Glomerular visceral epithelial cell (primary cell): ENCODE results near the gene S100A16.
"Not testable (repeated sequence)": the region's sequence is repeated elsewhere in the genome, so short reads cannot be mapped to it uniquely, and the experiment has no call there.

Experiments used
- DNase-seq: peaks from one replicate; pipeline ENCODE4 v3.0.0-alpha.2; 2016; ENCODE audit errors: extremely low spot score

Gene S100A16

DNA sequence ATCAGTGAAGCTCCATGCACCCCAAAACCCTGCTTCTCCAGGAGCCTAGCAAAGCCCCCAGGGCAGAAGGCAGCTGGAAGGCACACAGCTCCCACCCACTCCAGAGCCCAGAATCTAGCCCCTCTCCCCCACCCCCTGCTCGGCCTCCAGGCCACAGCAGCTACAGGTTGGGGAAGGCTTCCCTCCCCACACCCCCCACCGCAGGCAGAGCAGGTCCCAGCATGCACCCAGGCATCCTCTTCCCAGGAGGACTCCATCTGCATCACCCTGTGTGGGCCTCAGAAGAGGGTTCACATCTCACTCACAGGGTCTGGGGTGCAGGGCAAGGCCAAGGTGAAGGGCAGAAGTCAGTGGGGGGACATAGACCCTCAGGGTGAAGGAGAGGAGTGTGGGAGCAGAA, 2.5 kb upstream of the S100A16 start:
- no peak for DNase-seq

DNA sequence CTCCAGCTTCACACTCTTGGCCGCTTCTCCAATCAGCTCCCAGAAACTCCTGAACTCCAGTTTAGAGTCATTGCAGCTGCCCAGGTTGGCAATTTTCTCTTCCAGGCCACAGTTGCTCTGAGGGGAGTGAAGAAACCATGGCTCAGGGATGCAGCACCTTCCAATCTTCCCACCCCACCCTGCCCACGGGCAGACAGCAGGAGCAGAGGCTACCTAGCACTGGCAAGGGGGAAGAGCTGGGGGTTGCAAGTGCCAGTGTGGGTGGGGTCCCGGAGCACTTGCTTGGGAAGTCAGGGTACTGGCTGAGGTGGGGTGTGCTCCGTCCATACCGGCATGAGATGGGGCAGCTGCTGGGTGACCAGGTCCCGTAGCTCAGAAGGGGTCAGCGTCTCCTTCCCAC, 2.0 kb upstream of the S100A16 start:
- no peak for DNase-seq

DNA sequence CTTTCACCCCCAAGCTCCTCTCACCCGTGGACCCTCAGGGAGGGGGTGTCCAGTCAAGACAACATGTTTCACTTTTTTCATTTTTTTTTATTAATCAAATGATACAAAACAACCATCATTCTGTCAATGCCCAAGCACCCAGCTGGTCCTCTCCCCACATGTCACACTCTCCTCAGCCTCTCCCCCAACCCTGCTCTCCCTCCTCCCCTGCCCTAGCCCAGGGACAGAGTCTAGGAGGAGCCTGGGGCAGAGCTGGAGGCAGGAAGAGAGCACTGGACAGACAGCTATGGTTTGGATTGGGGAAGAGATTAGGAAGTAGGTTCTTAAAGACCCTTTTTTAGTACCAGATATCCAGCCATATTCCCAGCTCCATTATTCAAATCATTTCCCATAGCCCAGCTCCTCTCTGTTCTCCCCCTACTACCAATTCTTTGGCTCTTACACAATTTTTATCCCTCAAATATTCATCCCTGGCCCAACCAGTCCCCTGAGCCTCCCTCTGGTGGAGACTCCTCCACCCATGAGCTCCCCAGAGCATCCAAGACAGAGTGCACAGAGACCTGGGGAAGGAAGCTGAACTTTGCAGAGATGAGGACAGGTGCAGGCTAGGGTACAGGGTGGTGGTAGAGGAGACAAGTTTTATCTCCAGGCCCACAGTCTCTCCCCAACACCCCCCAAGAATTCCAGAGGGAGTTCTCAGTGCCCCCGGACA, 1.4 kb upstream of the S100A16 start:
- DNase-seq = no peak

DNA sequence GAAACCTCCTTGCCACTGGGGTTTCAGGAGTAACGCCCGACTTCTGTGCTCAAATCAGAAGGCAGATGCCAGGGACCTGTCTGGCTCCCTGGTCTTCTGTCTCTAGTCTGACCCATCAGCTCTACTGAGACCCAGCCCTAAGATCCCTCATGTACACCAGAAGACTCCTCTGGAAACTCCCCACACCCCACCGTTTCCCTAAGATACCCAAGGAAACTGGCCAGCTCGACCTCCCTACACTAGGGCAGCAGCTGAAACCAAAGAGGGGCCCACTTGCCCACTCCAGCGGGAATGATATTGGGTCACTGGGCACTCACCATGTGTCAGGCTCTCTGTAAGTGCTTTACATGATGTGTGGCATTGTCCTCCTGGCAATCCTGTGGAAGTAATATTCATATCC, 469 bp upstream of the S100A16 start:
- no peak for DNase-seq

DNA sequence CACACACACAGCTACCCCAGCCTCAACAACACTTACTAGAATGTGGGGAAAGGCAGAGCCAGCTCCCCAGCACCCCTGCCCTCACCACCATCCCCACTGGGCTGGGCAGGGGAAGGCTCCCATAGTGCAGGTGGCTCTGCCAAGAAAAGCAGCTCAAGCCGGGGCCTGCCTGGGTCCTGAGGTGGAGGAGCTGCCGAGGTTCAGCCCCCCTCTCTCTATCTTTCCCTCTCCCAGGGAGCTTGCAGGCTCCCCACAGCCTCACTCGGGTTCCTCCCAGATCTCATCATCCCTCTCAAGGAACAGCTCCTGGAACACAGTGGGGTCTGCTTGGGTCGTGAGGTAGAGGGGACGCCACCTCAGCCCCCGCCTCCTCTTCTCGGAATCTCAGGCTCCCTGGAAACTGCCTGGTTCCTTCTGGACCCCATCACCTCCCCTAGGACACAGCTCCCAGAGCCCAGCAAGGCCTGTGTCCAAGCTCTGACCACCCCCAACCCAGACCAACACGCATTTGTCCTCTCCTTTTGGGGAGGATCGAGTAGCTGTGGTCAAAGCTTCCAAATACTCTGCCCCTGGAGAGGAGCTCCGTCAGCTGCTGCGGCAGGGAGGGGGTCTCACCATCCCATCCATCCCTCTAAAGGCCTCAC, 704 bp downstream of the S100A16 start:
- DNase-seq = peak; percentile 31

DNA sequence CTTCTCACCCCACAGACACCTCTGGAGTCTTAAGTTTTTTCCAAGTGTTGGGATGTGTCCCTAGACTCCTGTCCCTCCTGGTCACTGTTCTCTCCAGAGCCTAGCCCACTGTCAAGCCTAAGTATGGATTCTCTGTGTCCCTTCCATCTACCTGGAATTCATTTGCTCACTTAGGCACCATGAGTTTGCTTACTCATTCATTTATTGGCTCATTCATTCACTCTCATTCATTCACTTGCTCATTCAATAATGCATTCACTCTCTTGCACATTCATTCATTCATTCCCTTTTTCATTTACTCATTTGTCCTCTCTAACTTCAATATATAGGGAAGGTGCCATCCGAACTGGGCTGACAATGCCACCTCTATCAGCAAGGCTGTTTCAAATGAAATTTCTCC, 1.6 kb downstream of the S100A16 start:
- DNase-seq = no peak

DNA sequence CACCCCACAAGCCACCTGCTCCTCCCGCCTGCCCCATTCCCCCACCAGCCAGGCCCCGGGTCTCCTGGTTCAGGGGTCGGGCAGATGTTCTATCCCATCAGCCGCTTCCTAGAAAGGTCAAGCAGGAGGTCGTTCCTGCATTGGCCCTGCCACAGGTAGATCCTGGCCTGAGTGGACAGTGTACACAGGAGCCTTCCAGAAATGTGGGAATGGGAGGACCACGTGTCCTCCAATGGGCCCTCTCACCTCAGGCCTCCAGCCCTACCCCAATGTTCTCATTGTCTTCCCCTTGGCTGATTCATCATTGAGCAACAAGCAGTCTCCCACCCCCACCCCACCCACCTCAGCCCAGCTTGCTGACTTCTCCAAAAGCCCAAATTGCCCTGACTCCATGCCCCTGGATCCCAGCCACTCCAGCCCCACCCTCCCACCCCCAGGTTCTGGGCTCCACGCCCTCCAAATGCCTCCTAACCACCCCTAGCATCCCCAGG, 2.1 kb downstream of the S100A16 start:
- no peak for DNase-seq

DNA sequence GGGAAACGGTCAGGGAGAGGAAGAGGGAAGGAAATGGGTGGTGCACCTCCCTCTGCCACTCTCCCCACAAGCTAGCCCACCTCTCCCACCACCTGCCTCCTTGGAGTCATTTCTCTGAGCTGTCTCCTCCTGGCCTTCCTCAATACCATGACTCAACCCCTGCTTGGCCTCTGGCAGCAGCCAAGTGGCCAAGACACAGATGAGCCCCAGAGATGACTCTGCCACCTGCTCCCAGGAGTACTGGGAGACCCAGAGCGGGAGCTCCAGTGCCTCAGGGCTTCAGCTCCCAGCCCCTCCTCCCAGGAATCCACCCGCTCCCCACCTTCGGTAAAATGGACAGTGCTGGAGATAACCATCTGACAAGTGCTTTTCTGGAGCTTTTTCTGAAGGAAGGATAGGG, 2.6 kb downstream of the S100A16 start:
- peak; percentile 57 for DNase-seq

DNA sequence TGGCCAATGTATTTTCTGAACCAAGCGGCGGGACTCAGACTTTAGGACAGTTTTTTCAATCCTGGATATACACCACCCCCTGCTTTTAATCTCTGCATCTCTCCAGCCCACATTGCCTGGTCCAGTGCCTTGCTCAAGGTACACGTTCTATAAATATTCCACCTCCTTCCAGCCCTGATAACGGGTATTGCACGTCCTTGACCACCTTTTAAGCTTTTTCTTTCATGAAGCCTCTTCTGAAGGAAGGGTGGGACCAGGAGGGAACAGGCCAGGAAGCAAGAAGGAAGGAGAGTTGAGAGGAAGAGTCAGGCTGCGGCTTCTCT, 3.4 kb downstream of the S100A16 start:
- no peak for DNase-seq

DNA sequence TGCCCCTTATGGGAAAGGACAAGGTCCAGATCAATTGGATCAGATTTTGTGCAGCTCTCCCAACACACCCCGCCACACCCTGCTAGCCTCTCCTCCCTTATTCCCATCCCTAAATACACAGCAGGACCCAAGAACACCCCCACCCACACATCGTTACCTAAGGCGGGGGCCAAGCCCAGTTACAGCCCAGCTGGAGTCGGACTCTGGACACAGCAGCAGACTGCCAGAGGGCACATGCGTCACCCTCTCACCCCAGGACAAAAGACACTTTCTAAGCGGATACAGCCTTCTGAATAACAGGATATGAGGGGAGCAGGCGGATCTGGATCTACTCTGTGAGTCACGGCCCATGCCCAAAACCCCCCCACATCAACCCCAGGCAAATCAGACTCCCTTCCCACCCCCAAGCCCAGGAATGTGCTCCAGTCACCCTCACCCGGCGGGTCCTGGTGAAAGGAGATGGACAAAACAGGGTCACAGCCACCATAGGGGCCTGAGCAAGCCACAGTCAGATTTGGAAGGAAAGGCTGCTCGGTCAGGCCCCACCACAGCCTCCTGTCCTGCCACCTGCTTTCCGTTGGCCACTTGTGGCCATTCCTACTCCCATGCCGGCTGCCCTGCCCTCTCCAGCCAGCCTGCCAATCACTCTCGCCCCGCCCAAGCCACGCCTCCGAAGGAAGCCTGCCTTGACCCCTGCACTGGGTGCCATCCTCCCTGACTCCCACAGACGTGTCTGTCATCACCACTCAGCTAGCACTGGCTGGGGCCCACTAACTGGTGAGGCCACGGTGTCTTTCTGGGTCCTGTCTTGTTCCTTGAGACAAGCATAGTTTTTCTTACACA, 4.0 kb downstream of the S100A16 start:
- peak; percentile 92 for DNase-seq

DNA sequence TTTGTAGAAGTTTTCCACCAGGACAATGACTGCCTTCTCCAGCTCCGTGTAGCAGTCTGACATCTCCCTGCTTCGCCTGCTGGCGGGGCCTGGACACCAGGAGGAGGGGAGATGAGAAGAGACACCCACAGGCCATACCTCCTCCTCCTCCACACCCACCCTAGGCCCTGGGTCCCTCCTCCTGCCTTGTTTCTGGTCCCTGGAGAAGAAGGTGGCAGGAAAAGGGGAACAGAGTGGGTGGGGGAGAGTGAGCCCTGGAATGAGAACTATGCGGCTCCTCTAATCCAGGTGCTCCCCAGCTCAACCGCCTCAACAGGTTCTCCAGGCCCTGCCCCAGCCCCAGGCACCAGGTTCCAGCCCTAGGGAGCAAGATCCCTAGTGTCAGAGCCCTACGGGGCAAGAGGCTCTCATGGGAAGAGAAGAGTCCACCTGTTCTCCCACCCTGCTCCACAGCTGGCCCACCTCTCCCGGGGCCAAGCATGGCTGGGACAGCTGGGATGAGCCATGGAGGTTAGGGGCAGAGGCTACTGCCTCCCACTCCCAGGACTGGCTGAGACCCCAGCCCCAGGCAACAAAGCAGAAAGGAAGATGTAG, 4.8 kb downstream of the S100A16 start:
- peak; percentile 43 for DNase-seq

DNA sequence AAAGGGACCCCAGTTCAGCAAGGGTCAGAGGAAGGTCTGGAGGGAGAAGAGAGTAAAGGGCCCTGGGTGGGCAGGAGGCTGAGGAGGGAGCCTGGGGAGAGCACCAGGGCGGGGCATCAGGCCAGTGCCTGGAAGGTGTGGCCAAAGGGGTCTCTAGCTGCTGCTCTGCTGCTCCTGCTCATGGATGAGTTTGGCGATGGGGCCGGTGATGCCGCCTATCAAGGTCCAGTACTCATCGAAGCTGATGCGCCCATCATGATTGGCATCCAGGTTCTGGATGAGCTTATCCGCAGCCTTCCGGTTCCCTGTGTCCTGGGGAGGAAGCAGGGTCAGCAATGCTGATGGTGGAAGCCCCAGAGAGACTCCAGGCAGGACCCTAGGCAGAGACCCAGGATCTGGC, 5.6 kb downstream of the S100A16 start:
- DNase-seq = no peak

DNA sequence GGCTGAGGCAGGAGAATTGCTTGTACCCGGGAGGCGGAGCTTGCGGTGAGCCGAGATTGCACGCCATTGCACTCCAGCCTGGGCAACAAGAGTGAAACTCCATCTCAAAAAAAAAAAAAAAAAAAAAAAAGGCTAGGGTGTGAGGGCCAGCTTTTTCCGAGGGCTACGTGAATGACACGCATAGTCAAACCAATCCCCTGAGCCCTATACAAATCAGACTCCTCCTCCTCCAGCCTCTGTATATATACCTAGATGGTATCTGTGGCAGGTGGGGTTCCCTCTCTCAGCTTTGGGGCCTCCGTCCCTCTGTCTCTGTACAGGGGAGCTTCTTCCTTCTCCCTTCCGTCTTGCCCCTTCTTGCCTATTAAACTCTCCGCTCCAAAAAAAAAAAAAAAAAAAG, 6.7 kb downstream of the S100A16 start:
- DNase-seq = no peak

DNA sequence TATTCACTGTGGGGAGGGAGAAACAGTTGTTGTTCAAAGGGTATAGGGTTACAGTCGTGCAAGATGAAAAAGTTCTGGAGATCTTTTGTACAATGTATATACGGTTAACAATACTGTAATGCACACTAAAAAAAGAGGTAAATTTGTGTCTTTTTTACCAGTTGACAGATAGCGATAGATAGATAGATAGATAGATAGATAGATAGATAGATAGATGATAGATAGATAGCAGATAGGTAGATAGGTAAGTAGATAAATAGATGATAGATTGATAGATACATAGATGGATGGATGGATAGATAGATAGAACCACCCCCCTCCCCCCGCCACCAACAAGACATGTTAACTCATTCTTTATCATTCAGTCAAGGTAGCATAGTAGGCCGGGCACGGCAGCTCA, 10.2 kb downstream of the S100A16 start:
- no peak for DNase-seq

DNA sequence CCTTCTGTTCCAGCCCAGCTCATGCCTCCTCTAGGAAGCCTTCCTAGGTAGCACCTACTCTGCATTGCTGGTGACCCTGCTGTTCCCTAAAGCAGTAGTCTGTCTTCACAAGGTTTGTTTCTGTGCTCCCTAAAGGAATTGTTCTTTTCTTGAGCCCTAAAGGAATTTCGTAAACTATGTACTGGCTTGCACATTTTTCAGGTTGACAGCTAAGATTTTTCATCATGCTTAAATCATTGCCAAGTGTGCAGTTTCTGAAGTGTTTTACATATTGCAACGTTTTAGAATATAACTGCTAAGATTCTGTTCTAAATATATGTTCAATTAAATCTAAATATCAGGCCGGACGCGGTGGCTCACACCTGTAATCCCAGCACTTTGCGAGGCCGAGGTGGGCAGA, 13.1 kb downstream of the S100A16 start:
- DNase-seq = no peak

DNA sequence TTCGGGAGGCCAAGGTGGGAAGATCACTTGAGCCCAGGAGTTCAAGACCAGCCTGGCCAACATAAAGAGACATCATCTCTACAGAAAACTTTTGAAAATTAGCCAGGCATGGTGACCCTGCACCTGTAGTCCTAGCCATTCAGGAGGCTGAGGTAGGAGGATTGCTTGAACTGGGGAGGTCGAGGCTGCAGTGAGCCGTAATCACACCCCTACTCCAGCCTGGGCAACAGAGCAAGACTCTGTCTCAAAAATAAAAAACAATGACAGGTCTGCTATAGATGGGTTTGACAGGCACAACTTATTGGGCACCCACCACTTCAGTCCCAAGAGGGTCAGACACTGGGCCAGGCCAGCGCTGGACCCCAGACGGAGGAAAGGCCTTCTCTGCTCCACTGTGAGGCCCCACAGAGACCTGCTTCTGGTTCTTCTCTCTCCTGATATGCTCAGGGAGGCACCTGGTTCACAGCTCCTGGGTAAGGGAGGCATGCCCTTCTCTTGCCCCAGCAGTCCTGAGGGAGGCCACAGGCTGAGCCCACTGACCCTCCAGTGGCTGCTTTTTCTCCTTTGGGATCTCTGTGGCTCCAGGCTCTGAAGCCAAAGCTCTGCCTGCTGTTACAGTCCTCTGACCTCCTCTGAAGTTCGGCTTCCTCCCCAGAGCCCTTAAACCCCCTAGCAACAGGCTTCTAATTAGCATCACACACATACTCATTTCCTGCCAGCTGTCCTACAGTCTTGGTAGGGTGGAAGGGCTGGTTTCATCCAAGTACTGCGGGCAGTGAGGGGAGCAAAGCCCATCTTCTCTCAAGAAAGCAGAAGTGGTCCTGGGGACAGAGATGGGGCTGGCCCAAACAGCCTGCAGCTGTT, 14.4 kb downstream of the S100A16 start:
- no peak for DNase-seq

DNA sequence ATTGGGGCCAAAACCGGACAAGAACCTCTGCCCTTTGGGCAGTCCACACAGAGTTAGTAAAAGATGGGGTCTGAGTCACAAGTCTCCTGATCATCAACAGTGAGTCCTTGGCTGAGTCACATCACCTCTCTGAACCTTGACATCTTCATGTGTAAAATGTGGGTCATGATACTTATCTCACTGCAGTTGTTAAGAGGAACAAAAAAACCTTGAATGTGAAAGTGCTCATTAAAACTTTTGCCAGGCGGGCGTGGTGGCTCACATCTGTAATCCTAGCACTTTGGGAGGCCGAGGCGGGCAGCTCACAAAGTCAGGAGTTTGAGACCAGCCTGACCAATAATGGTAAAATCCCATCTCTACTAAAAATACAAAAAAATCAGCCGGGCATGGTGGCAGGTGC, 15.7 kb downstream of the S100A16 start:
- DNase-seq = peak; percentile 25

DNA sequence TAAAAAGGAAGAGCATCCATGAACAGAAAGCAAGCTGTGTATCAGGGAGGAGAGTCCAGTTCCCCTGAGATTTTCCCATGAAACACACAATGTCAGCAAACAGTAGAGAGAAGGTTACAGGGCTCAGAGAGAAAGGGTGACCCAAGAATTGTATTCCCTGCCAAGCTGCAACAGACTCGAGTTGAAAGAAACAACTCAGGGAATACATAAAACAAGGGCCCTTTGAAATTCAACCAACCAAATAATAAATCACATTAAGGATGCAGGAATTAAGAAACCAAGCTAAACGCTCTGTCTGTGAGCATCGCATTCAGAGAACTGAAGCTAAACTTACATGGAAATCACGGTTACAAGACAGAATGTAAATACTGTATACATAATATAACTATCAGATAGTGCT, 20.2 kb downstream of the S100A16 start:
- no peak for DNase-seq

DNA sequence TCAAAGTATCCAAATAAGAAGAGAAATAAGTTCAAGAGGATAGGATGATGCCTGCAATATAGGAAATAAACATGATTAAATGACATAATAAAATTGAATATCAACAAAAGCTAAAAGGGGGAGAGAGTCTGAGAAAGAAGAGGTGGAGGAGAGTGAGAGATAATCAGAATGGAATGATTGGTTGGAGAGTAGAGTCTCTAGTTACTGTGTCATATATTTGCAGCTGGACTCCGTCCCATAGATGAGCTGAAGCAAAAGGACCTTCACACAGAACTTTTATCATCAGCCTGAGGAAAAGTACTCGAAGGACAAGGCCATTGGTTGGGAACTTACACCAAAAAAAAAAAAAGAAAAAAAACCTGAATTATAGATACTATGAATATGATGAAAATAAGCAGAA, 24.5 kb downstream of the S100A16 start:
- no peak for DNase-seq

DNA sequence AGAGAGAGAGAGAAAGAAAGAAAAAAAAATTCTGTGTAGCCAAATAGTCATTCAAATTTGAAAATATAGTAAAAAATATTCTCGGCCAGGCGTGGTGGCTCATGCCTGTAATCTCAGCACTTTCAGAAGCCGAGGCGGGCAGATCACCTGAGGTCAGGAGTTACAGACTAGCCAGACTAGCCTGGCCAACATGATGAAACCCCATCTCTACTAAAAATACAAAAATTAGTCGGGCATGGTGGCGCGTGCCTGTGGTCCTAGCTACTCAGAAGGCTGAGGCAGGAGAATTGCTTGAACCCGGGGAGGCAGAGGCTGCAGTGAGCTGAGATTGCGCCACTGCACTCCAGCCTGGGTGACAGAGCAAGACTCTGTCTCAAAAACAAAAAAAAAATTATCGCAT, 24.9 kb downstream of the S100A16 start:
- DNase-seq = not testable (repeated sequence)

DNA sequence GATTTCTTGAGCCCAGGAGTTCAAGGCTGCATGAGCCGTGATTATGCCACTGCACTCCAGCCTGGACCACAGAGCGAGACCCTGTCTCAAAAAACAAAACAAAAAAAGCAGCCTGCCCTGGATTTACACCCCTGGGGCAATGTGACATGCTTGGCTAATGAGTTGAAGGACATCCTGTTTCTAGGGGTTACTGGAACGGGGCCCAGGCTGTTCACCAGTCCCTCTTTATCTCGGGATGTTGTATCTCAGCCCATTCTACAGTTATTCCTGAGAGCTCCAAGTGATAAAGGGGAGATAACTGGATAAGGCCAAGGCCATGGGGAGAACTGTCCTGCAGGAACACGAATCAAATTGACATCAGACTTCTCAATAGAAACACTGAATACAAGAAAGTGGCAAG, 25.6 kb downstream of the S100A16 start:
- no peak for DNase-seq

DNA sequence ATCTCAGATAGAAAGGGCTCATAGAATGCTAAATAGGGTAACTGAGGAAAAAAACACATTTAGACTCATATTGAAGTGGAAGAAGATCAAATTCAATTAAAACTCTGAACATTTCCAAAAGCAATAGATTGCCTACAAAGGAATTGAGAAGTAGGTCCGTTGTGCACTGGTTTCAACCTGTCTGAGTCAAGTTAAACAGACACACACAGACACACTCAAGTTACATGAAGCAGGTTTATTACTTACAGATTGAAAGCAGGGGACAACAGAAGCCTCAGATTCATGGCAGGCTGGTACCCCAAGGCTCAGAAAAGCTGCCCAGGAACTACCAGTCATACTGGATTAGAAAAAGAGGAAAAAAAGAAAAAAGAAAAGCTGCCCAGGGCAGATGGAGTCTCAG, 26.6 kb downstream of the S100A16 start:
- no peak for DNase-seq
